ENCODE results near the gene PRKCE.

- TF ChIP-seq EZH2 (IDR thresholded peaks at IDR 0.05; ENCODE audit: low read length, missing control alignments) (no peak), CTCF (conservative IDR thresholded peaks at IDR 0.05 in 1 of 2, IDR thresholded peaks at IDR 0.05 in 1 of 2; ENCODE audit: low read depth in 1 of 2, low read length in 2 of 2) (no peak)
Measured at GRCh38 chr2:45843136-45843535, 191.7 kb downstream of the PRKCE start.

Data from fibroblast of lung (primary cell).